Retinal pigment epithelial cell (primary cell): ENCODE results near the gene TENM3.

ENCODE experiments used
- DNase-seq: peaks from one replicate; pipeline ENCODE4 v3.0.0-alpha.2; 2010; ENCODE audit warnings: low read depth
- H3K4me3 ChIP-seq: 2 replicates; pipeline ENCODE4 v1.5.1; 2011; ENCODE audit warnings: mild to moderate bottlenecking, low read length, control low read depth, moderate library complexity
- CTCF ChIP-seq: conservative IDR thresholded peaks from 2 replicates; pipeline ENCODE4 v1.5.1; 2011; ENCODE audit warnings: low read depth, low read length, control low read depth, inconsistent platforms

Gene TENM3

GRCh38 chr4:182538031-182538430 lies 294.8 kb downstream of the TENM3 start:
- no peak overlapping the region for H3K4me3 ChIP-seq
- no peak for DNase-seq
- no peak for TF ChIP-seq CTCF

DNA sequence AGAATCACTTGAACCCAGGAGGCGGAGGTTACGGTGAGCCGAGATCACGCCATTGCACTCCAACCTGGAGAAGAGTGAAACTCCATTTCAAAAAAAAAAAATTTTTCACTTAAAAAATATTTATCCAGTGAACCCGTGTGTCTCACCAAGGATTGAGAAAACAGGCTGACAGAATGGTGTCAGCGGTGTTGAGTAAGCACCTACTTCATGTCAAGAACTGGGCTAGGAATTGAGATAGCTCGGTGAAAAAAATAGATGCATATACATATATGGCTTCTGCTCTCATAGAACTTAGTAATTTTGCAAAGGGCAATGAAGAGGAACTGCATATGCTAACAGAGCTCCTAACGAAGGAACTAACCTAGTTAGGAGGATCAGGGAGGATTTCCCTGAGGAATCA lies 297.3 kb downstream of the TENM3 start:
- no peak for DNase-seq

GRCh38 chr4:182547435-182547834 lies 304.2 kb downstream of the TENM3 start:
- H3K4me3 ChIP-seq, result no peak overlapping the region
- TF ChIP-seq CTCF, result no peak
- no peak for DNase-seq

More for the DNA sequence above, 297.3 kb downstream of the TENM3 start:
- no peak for TF ChIP-seq CTCF
- H3K4me3 ChIP-seq, result no peak overlapping the region

DNA sequence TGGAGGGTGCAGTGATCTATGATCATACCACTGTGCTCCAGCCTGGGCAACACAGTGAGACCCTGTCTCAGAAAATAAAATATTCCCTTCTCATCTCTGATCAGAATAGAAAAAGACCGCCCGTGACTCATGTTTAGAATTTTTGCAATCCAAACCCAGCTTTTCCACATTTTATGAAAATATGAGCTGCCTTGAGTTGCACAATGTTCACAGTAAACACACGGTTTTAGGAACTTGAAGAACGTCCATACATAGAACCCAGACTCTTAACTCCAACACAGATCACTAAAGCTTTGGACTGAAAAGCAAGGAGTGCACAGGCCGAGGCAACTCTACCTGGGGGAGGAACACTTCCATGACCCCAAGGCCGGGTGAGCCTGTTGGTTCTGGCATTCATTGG lies 305.0 kb downstream of the TENM3 start:
- no peak overlapping the region for H3K4me3 ChIP-seq
- no peak for DNase-seq
- no peak for TF ChIP-seq CTCF

GRCh38 chr4:182549356-182549755 lies 306.2 kb downstream of the TENM3 start:
- no peak overlapping the region for H3K4me3 ChIP-seq
- no peak for TF ChIP-seq CTCF
- no peak for DNase-seq

GRCh38 chr4:182552948-182553347 lies 309.7 kb downstream of the TENM3 start:
- no peak for TF ChIP-seq CTCF
- DNase-seq, result no peak
- no peak overlapping the region for H3K4me3 ChIP-seq

DNA sequence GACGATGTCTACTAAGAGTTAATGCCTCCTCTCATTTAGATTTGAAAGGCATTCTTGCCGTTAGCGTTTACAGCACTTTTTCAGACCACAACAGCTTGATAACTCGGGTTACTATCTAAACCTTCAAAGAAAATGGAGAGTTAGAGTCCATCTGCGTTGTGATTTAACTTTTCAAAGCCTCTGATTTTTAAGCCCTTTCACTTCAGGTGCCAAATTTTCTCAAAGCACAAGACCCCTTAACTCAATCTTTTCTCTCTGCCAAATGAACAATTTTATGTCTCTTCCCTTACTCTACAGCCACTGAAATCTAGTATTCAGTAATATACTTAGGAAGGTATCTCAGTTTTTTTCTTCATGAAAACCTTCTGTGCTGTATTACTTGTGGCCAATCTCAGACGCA lies 310.5 kb downstream of the TENM3 start:
- H3K4me3 ChIP-seq, result no peak overlapping the region
- DNase-seq, result no peak
- TF ChIP-seq CTCF, result no peak
